IPS-NIHi7 (cell line): ENCODE data around the gene NQO2.

Experiments
- DNase-seq: peaks from one replicate; pipeline ENCODE4 v3.0.0; 2012; ENCODE audit warnings: mixed read lengths; ENCODE audit errors: extremely low spot score

Gene NQO2

GRCh38 chr6:2999618-3000557 lies at the start of gene NQO2:
TSS of gene NQO2 (plus strand) at chr6:2999894. CDS start at chr6:3006553, 6,659 bp downstream.
- peak; percentile 98 for DNase-seq

GRCh38 chr6:2950713-2951112 lies 49.0 kb upstream of the NQO2 start:
- no peak for DNase-seq

DNA sequence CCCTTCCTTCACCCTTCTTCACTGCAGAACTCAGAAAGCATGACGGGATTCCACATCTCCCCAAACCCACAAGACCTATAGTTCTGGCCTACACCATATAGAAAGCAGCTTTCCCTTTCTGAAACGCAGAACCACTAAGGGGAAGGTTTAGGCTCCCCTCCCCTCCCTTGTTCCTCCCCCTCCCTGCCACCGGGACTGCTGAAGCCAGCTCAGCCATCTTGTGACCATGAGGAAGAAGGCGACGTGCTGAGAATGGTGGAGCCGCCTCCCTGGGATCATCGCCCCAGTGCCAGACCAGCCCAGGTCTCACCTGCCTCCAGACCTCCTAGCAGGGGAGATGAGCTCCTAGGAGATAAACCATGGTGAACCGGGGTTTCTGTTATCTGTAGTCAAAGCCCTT lies 48.0 kb upstream of the NQO2 start:
- DNase-seq: peak; percentile 49

DNA sequence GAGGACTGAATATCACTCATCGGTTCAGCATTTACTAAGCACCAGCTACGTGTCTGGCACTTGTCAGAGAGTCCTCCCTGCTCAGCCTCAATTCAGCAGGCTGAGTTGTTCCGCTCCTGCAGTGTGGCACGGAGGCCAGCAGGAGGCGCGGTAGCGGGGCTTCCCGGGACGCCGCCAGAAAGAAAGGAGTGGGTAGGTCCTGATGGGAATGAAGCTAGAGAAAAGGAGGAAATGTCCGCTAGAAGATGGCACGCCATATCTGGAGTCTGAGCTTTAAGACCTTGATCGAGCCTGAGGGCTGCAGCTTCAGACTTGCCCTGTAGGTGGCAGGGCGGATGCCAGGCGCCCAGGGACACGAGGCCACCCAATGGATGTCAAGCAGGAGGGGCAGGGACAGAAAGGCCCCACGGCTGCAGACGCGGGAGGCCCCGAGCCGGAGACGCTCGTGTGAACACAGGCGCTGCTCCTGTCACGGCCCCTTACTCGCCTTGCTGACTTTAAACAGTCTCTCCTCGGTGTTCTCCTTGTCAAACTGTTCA lies 47.1 kb upstream of the NQO2 start:
- peak; percentile 84 for DNase-seq

- no peak for DNase-seq
These were observed 46.6 kb upstream of the NQO2 start for GRCh38 chr6:2953098-2953497.

- DNase-seq: no peak
These were observed 42.6 kb upstream of the NQO2 start for GRCh38 chr6:2956930-2957685.

DNA sequence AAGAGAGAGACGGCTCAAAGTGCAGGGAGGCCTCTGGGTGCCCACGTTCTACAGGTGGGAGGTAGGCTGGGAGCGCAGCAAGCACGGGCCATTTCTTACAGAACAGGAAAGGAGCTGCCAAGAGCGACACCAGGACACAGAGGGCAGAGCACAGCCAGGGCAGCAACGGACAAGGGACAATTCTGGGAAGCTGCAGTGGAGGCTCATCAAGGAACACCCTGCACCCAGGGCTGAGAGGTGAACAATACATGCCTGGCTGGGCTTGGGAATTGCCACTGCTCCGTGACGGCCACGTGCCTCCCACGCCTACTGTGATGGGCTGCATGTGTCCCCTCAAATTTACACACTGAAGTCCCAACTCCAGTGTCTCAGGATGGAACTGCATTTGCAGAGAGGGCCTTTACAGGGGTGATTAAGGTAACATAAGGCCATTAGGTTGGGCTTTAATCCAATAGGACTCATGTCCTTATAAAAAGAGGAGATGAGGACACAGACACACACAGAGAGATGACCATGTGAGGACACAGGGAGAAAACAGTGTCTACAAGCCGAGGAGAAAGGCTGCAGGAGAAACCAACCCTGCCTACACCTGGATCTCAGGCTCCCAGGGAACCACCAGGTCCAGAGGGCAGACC lies 41.9 kb upstream of the NQO2 start:
- no peak for DNase-seq

GRCh38 chr6:2958331-2958711 lies 41.4 kb upstream of the NQO2 start:
- no peak for DNase-seq

DNA sequence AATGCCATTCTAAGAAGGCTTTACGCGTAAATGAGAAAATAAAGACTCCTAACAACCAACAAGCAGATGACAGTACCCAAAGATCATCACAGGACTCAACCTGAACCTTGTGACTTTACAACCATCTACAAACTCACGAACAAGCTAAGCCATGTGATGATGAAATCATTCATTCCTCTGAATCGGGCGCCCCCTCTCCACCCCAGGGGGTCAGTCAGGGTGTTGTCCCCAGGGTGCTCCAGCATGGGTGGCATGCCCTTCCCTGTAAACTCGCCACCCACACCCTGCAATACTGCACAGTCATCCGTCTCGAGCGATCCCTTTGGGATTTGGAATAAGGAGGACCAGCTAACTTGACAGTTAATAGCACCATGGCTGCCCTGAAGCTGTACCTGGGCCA lies 40.9 kb upstream of the NQO2 start:
- no peak for DNase-seq

DNA sequence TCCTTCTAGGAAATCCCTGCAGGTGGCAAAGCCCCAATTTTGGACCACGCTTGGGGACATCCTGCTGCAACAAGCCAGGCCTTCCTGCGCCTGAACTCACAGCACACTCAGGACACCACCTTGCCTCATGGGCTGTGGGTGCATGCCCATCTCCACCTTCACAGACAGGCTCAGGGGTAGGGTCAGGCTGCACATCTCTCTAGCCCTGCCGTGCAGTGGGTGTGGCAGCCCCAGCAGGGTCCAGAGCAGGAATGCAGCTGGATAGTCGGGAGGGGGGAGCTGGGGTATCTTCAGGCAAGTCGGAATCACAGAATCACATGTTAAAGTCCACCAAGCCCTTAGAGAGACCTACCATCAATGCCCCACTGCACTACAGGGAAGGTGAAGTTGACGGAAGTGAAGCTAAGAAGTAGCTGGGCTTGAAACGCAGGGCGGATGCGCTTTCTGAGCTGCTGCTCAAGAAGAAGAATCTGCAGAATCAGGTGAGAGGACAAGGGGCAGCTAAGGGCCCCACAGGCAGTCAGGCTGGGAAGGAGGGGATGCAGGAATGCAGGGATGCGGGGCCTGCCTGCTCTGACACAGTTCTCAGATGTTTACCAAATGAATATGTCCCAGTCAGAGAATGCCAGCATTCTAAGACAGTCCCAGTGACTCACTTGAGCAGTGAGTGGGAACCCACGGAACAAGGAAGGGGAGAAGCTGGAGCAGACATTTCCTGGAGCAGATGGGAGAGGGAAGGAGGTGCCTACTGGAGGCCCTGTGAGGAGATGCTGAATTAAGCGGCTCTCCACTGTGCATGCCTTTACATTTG lies 39.6 kb upstream of the NQO2 start:
- peak; percentile 45 for DNase-seq

DNA sequence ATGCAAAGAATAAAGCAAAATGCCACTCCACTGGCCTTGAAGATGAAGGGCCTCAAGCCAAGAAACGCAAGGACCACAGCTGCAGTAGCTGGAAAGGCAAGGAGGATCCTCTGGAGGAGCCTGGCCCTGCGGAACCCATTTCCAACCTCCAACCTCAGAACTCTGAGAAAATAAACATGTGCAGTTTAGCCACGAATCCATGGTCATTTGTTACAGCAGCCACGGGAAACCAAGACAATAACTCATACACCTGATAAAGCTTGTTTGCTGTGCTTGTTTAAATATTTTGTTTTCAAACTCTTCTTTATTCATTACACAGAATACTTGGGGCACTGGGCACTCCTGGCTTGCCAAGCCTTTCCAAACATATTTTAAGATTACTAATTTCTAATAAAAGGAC lies 38.8 kb upstream of the NQO2 start:
- no peak for DNase-seq

- DNase-seq: no peak
These were observed 38.2 kb upstream of the NQO2 start for GRCh38 chr6:2961506-2961905.

DNA sequence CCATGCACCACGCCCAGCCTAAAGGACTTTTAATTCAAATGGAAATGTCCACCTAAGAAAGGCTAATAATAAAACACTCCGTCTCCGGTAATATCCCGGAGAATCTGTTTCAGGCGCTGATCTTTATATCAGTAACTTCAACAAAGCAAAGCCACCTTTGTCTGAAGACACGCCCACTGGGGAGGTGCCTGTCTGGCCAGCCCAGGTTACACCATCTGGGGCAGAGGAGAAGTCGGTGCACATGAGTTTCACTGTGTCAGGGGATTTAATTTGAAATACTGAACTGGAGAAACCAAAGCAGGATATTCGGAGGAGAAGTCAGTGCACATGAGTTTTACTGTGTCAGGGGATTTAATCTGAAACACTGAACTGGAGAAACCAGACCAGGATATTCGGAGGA lies 37.7 kb upstream of the NQO2 start:
- peak; percentile 35 for DNase-seq

DNA sequence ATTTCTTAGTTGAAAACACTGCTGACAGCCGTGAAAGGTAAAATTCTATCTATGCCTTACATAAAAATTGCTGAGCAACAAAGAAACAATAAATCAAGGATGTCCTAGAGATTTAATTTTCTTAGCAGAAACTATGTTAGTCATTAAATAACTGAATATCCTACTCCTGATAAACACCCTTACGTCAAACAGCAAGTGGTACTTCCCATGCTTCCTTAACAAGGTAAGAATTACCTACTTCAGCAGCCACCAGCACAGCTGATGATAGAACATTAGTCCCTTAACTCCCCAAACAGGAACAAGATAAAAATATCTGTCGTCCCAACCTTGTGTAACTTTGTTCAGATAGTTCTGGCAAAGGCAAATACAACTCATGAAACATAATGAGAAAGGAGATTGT lies 37.1 kb upstream of the NQO2 start:
- no peak for DNase-seq

- DNase-seq: no peak
These were observed 35.9 kb upstream of the NQO2 start for GRCh38 chr6:2963756-2964155.

DNA sequence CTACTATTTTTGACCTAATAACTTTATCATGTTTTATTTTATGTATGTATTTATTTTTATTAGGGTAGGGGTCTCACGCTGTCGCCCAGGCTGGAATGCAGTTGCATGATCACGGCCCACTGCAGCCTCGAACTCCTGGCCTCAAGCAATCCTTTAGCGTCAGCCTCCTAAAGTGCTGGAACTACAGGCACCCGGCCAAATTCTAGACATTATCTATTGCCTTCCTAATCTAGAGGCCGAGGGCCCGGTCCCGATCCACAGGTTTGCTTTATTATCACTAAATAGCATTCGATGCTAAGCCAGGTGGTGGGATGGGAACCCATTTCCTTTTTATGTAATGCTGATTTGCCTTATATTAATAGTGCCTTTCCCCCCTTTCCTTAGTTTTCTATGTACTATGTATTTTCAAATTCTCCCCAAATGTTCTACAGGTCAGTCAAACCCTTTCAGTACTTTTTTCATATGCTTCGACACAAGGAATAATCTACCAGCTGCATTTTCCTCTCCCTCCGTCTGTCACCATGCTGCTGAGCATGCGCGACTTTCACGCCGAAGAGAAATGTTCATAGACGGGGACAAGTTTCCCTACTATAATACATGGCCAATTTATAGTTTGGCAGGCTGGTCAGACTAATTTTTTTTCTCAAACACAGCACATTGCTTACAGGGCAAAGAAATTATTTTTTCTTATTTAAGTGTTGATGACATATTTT lies 34.7 kb upstream of the NQO2 start:
- DNase-seq: no peak

DNA sequence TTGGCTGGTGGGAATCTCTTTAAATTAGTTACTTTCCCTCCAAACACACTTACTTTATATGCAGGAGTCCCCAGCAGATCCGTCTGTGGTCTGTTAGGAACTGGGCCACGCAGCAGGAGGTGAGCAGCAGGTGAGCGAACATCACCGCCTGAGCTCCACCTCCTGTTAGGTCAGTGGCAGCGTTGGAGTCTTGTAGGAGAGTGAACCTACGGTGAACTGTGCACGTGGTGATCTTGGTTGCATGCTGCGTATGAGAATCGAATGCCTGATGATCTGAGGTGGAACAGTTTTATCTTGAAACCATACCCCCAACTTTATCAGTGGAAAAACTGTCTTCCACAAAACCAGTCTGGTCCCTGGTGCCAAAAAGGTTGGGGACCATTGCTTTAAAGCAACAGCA lies 33.3 kb upstream of the NQO2 start:
- no peak for DNase-seq

DNA sequence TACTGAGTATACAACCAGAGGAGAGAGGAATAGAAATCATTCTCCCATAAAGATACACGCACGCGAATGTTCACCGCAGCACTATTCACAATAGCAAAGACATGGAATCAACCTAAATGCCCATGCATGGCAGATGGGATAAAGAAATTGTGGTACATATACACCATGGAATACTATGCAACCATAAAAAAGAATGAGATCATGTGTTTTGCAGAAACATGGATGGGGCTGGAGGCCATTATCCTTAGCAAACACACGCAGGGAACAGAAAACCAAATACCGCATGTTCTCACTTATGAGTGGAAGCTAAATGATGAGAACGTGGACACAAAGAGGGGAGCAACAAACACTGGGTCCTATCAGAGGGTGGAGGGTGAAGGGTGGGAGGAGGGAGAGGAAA lies 31.8 kb upstream of the NQO2 start:
- DNase-seq: no peak

DNA sequence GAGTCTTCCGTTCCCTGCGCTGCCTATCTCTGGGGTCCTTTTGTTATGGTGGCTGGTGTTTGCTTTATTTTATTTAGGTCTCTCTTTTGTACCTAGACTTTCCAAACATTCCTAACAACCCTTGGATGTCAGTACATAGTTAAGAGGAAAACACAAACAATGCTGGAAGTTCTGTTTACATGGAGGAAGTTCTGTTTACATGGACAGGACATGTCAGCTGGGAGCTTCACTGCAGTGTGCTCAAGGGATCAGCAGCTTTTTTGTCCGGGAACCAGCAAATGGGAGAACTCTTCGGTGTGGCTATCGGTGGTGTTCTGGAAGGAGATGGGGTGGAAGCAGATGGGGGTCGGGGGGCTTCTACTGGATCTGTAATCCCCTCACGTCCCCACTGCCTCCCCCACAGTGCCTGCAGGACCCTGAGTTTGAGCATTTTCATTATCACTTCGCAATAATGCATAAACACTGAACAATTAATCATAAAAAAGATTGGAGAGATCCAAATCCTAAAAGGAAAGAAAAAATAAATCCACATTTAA lies 31.0 kb upstream of the NQO2 start:
- no peak for DNase-seq

DNA sequence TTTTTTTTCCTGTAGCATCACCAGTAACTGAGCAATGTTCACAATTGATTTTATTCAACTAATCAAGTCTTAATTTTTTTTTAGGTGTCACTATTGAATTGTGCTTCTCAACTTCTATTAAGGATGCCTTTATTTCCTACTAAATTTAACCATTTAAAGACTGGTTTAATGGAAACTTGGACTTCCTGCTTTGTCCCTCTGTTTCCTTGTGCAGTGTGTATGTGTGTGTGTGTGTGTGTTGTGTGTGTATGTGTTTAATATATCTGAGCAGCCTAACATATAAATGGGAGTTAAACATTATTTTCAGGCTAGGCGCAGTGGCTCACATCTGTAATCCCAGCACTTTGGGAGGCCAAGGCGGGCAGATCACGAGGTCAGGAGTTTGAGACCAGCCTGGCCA lies 30.1 kb upstream of the NQO2 start:
- no peak for DNase-seq
